ENCODE data around the gene MCF2. TPM values are rescaled to one million over a fixed set of nuclear protein-coding genes. Genes with fewer than 3 reads are reported as not detected.

MCF2 gene
- total and polyA plus RNA-seq, 7 experiments from 2014 or later, result 0.43 to 2.0 (median 0.62) TPM; not detected in 2

- Histone ChIP-seq H3K4me3 (ENCODE audit: low read length) (no peak overlapping the region), H3K9me3 (ENCODE audit: control insufficient read depth in 2 of 3, low read length in 3 of 3) (no peaks in the 10 kb centered on the region), H3K4me1 (ENCODE audit: control insufficient read depth in 2 of 2, insufficient read depth in 2 of 2, low read length in 2 of 2) (no peaks in the 10 kb centered on the region), H3K27me3 (ENCODE audit: control insufficient read depth in 2 of 2, insufficient read depth in 2 of 2, low read length in 2 of 2) (no peaks in the 10 kb centered on the region), H3K36me3 (ENCODE audit: control insufficient read depth in 2 of 3, insufficient read depth in 3 of 3, low read length in 3 of 3) (no peaks in the 10 kb centered on the region), H3K27ac (ENCODE audit: low read depth, low read length) (no peak overlapping the region)
- Mint-ChIP-seq H3K4me1 (no peaks in the 10 kb centered on the region), H3K36me3 (no peaks in the 10 kb centered on the region), H3K4me3 (no peak overlapping the region), H3K27ac (no peak overlapping the region), H3K9me3 (no peaks in the 10 kb centered on the region), H3K27me3 (no peaks in the 10 kb centered on the region)
- intact Hi-C loops (cut with micrococcal nuclease), result no loop called here
- ChIA-PET CTCF (no interaction called here), POLR2A (no interaction called here)
- no peak for DNase-seq
- no peak for ATAC-seq
Observed at GRCh38 chrX:139544591-139544990, 163.4 kb downstream of the MCF2 start.

GRCh38 chrX:139543920-139544319, 164.0 kb downstream of the MCF2 start:
- Histone ChIP-seq H3K27ac (ENCODE audit: low read depth, low read length) (no peak overlapping the region), H3K4me1 (ENCODE audit: control insufficient read depth in 2 of 2, insufficient read depth in 2 of 2, low read length in 2 of 2) (no peaks in the 10 kb centered on the region), H3K9me3 (ENCODE audit: control insufficient read depth in 2 of 3, low read length in 3 of 3) (no peaks in the 10 kb centered on the region), H3K36me3 (ENCODE audit: control insufficient read depth in 2 of 3, insufficient read depth in 3 of 3, low read length in 3 of 3) (no peaks in the 10 kb centered on the region), H3K4me3 (ENCODE audit: low read length) (no peak overlapping the region), H3K27me3 (ENCODE audit: control insufficient read depth in 2 of 2, insufficient read depth in 2 of 2, low read length in 2 of 2) (no peaks in the 10 kb centered on the region)
- no peak overlapping the region for H3K27ac Mint-ChIP-seq
- H3K4me3 Mint-ChIP-seq, result no peak overlapping the region
- intact Hi-C loops (cut with micrococcal nuclease), result no loop called here
- H3K4me1 Mint-ChIP-seq, result no peaks in the 10 kb centered on the region
- no peaks in the 10 kb centered on the region for H3K36me3 Mint-ChIP-seq
- H3K27me3 Mint-ChIP-seq, result no peaks in the 10 kb centered on the region
- ATAC-seq (no peak), DNase-seq (no peak)
- ChIA-PET CTCF (no interaction called here), POLR2A (no interaction called here)
- no peaks in the 10 kb centered on the region for H3K9me3 Mint-ChIP-seq

GRCh38 chrX:139542652-139543051, 165.3 kb downstream of the MCF2 start:
- H3K36me3 ChIP-seq (ENCODE audit: control insufficient read depth in 2 of 3, insufficient read depth in 3 of 3, low read length in 3 of 3), result no peaks in the 10 kb centered on the region
- ChIA-PET CTCF (no interaction called here), POLR2A (no interaction called here)
- H3K9me3 Mint-ChIP-seq, result no peaks in the 10 kb centered on the region
- H3K4me3 Mint-ChIP-seq, result no peak overlapping the region
- ATAC-seq (no peak), DNase-seq (no peak)
- H3K27me3 Mint-ChIP-seq, result peaks cover 0 to 2% (median 0%) of the 10 kb centered on the region in 5 donors
- H3K4me1 Mint-ChIP-seq, result no peaks in the 10 kb centered on the region
- intact Hi-C loops (cut with micrococcal nuclease), result no loop called here
- H3K4me3 ChIP-seq (ENCODE audit: low read length), result no peak overlapping the region
- H3K4me1 ChIP-seq (ENCODE audit: control insufficient read depth in 2 of 2, insufficient read depth in 2 of 2, low read length in 2 of 2), result no peaks in the 10 kb centered on the region
- no peaks in the 10 kb centered on the region for H3K9me3 ChIP-seq (ENCODE audit: control insufficient read depth in 2 of 3, low read length in 3 of 3)
- no peaks in the 10 kb centered on the region for H3K36me3 Mint-ChIP-seq
- H3K27ac Mint-ChIP-seq, result no peak overlapping the region
- no peak overlapping the region for H3K27ac ChIP-seq (ENCODE audit: low read depth, low read length)
- H3K27me3 ChIP-seq (ENCODE audit: control insufficient read depth in 2 of 2, insufficient read depth in 2 of 2, low read length in 2 of 2), result no peaks in the 10 kb centered on the region

GRCh38 chrX:139538907-139539790, 168.8 kb downstream of the MCF2 start:
- intact Hi-C loops (cut with micrococcal nuclease), result no loop called here

GRCh38 chrX:139533444-139533843, 174.5 kb downstream of the MCF2 start:
- Mint-ChIP-seq H3K4me1 (no peaks in the 10 kb centered on the region), H3K27me3 (peaks cover 0 to 3% (median 0%) of the 10 kb centered on the region in 5 donors), H3K9me3 (no peaks in the 10 kb centered on the region), H3K27ac (no peak overlapping the region), H3K4me3 (no peak overlapping the region), H3K36me3 (no peaks in the 10 kb centered on the region)
- no peak for DNase-seq
- CTCF ChIA-PET, result no interaction called here
- no peaks in the 10 kb centered on the region for H3K36me3 ChIP-seq (ENCODE audit: control insufficient read depth in 2 of 3, insufficient read depth in 3 of 3, low read length in 3 of 3)
- no peaks in the 10 kb centered on the region for H3K9me3 ChIP-seq (ENCODE audit: control insufficient read depth in 2 of 3, low read length in 3 of 3)
- intact Hi-C loops (cut with micrococcal nuclease), result no loop called here
- POLR2A ChIA-PET, result no interaction called here
- no peaks in the 10 kb centered on the region for H3K4me1 ChIP-seq (ENCODE audit: control insufficient read depth in 2 of 2, insufficient read depth in 2 of 2, low read length in 2 of 2)
- no peak for ATAC-seq
- H3K27ac ChIP-seq (ENCODE audit: low read depth, low read length), result no peak overlapping the region
- H3K4me3 ChIP-seq (ENCODE audit: low read length), result no peak overlapping the region
- no peaks in the 10 kb centered on the region for H3K27me3 ChIP-seq (ENCODE audit: control insufficient read depth in 2 of 2, insufficient read depth in 2 of 2, low read length in 2 of 2)

More at GRCh38 chrX:139538907-139539790, 168.8 kb downstream of the MCF2 start:
- no peak overlapping the region for H3K27ac Mint-ChIP-seq
- H3K4me1 ChIP-seq (ENCODE audit: control insufficient read depth in 2 of 2, insufficient read depth in 2 of 2, low read length in 2 of 2), result no peaks in the 10 kb centered on the region
- ChIA-PET CTCF (no interaction called here), POLR2A (no interaction called here)
- no peaks in the 10 kb centered on the region for H3K36me3 Mint-ChIP-seq
- ATAC-seq (no peak), DNase-seq (no peak)
- H3K36me3 ChIP-seq (ENCODE audit: control insufficient read depth in 2 of 3, insufficient read depth in 3 of 3, low read length in 3 of 3), result no peaks in the 10 kb centered on the region
- no peak overlapping the region for H3K4me3 Mint-ChIP-seq
- no peaks in the 10 kb centered on the region for H3K9me3 ChIP-seq (ENCODE audit: control insufficient read depth in 2 of 3, low read length in 3 of 3)
- no peak overlapping the region for H3K4me3 ChIP-seq (ENCODE audit: low read length)
- no peaks in the 10 kb centered on the region for H3K4me1 Mint-ChIP-seq
- no peak overlapping the region for H3K27ac ChIP-seq (ENCODE audit: low read depth, low read length)
- peaks cover 0 to 3% (median 0%) of the 10 kb centered on the region in 5 donors for H3K27me3 Mint-ChIP-seq
- H3K9me3 Mint-ChIP-seq, result no peaks in the 10 kb centered on the region
- H3K27me3 ChIP-seq (ENCODE audit: control insufficient read depth in 2 of 2, insufficient read depth in 2 of 2, low read length in 2 of 2), result no peaks in the 10 kb centered on the region

GRCh38 chrX:139532834-139533233, 175.1 kb downstream of the MCF2 start:
- ChIA-PET POLR2A (no interaction called here), CTCF (no interaction called here)
- no peak overlapping the region for H3K27ac Mint-ChIP-seq
- no peaks in the 10 kb centered on the region for H3K4me1 Mint-ChIP-seq
- no peak for ATAC-seq
- Histone ChIP-seq H3K9me3 (ENCODE audit: control insufficient read depth in 2 of 3, low read length in 3 of 3) (no peaks in the 10 kb centered on the region), H3K36me3 (ENCODE audit: control insufficient read depth in 2 of 3, insufficient read depth in 3 of 3, low read length in 3 of 3) (no peaks in the 10 kb centered on the region), H3K4me1 (ENCODE audit: control insufficient read depth in 2 of 2, insufficient read depth in 2 of 2, low read length in 2 of 2) (no peaks in the 10 kb centered on the region), H3K4me3 (ENCODE audit: low read length) (no peak overlapping the region), H3K27ac (ENCODE audit: low read depth, low read length) (no peak overlapping the region), H3K27me3 (ENCODE audit: control insufficient read depth in 2 of 2, insufficient read depth in 2 of 2, low read length in 2 of 2) (no peaks in the 10 kb centered on the region)
- intact Hi-C loops (cut with micrococcal nuclease), result no loop called here
- no peak for DNase-seq
- no peaks in the 10 kb centered on the region for H3K9me3 Mint-ChIP-seq
- H3K36me3 Mint-ChIP-seq, result no peaks in the 10 kb centered on the region
- H3K27me3 Mint-ChIP-seq, result peaks cover 0 to 3% (median 0%) of the 10 kb centered on the region in 5 donors
- H3K4me3 Mint-ChIP-seq, result no peak overlapping the region

All from naive thymus-derived CD4-positive, alpha-beta T cell (primary cell).